ENCODE results near the gene ZFP3.
"Not testable (repeated sequence)": the region's sequence is repeated elsewhere in the genome, so short reads cannot be mapped to it uniquely, and the experiment has no call there.

Gene ZFP3

DNA sequence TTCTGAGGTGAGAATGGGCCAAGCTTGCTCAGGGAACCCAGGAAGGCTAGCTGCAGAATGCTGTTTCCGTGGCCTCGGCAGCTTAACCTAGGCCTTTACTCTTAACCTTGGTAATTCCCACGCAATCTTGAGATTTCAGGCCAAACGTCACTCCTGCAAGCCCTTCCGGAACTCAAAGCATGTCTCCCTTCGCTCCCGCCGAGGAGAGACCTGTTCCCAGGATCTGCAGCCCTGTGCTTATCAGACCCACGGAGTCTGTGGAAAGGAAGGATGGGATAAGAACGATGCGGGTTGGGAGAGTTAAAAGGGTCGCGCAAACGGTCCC, 524 bp upstream of the ZFP3 start:
- no peak for DNase-seq (ENCODE audit: low spot score)

DNA sequence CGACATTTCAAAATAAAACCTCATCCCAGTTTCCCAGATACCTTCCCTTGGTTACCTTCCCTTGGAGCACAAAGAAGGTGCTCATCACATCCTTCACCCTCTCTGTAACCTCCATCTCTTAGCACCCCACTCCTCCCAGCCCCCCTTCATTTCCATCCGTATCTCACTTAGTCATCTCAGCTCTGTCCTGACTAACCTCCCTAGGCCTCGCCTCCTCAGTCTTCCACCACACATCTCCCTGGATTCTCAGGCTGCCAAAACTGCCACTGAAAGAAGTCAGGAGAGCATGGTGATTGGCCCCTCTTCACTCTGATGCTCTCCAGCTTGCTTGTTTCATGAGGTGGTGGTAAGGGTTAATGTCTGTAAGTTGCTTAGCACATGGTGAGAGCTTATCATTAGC, 2.3 kb downstream of the ZFP3 start:
- no peak for DNase-seq (ENCODE audit: low spot score)

DNA sequence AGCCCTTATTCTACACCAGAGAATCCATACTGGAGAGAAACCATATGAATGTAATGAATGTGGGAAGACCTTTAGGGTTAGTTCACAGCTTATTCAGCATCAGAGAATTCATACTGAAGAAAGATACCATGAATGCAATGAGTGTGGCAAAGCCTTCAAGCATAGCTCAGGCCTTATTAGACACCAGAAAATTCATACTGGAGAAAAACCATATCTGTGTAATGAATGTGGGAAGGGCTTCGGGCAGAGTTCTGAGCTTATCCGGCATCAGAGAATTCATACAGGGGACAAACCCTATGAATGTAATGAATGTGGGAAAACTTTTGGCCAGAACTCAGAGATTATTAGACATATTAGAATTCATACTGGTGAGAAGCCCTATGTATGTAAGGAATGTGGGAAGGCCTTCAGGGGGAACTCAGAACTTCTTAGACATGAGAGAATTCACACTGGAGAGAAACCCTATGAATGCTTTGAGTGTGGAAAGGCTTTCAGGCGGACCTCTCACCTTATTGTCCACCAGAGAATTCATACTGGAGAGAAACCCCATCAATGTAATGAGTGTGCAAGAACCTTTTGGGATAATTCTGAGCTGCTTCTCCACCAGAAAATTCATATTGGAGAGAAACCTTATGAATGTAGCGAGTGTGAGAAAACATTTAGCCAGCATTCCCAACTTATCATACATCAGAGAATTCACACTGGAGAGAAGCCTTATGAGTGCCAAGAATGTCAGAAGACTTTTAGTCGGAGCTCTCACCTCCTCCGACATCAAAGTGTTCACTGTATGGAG, 14.1 kb downstream of the ZFP3 start:
- no peak for DNase-seq (ENCODE audit: low spot score)

DNA sequence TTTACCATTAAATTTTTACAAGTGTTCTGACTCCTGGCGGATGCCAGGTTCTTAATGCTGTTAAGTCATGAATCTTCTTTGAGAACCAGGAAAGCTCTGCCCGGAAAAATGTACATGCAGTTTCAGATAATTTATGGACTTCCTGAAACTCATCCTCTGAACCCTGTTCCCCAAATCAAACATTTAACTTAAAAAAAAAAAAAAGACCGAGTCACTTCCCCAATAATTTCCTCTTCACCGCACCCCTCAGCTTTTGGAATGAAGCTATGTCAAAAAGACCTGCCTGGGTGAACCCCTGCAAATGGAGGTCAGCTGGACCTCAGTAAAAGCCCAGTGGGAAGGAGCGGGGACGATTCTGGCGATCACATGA, 18.4 kb downstream of the ZFP3 start:
- no peak for DNase-seq (ENCODE audit: low spot score)

DNA sequence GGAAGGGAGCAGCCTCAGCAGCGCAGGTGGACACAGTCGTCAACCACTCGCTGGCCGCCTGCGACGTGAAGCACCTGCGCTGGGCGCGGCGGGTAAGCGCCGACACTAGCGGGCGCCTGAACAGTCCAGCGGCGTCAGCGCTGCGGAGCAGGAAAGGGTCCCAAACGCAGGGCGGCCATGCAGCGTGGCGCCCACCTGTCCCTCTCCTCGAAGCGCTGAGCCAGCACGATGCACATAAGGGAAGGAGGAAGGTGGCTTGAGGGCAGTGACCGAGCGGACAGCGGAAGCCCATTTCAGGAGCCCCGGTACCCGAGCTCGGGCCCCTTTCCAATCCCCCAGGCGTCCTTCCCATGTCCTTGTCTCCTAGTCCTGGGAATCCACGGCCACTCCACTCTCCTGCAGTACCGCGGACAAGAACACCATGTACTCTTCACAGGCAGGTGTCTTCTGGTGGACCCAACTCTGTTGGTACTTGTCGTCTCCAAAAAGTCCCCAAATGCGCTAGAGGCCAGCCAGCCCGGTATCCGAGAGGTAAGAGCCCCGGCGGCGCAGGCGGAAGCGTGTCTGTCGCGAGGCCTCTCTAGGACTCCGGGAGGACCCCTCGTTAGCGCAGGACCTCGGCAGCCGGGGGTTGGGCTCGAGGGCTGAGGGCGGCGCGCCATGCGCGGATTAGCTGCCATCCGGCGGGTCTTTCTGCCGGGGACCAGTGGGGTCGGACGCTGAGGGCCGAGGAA, 19.0 kb downstream of the ZFP3 start:
- DNase-seq (ENCODE audit: low spot score) = no peak

DNA sequence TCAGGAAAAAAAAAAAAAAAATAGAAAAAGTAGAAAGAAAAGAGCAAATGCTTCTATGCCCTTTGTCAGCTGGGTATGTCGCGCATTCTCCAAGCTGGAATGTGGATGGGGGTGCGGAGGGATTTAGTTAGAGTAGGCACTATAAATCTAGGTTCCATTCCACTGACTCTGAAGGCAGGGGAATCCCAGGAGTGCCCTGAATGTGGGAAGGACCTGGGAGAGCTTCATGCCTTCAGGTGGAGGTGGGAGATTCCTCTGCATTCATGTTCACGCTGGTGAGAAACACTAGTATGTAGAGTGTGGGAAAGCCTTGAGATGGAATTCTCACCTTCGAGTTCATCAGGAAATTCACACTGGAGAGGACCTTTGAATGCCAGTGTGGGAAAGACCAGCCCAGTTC, 21.0 kb downstream of the ZFP3 start:
- DNase-seq (ENCODE audit: low spot score) = peak; percentile 9

DNA sequence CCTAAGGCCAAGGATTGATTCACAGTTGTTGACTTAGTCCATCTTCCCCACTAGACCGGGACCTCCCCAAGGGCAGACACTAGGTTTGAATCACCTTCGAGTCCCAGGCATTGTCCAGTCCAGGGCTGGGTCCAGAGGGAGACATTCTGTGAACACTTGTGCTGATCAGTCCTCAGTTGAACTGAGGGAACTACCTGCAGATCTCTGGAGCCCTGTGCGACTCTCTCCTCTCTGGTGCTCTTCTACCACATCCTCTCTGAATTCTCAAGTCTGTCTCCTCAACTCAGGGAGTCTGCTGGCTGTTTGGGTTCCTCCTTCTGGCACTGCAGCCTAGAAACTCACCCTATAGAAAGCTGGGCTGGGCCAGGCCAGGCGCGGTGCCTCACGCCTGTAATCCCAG, 22.6 kb downstream of the ZFP3 start:
- DNase-seq (ENCODE audit: low spot score) = no peak

DNA sequence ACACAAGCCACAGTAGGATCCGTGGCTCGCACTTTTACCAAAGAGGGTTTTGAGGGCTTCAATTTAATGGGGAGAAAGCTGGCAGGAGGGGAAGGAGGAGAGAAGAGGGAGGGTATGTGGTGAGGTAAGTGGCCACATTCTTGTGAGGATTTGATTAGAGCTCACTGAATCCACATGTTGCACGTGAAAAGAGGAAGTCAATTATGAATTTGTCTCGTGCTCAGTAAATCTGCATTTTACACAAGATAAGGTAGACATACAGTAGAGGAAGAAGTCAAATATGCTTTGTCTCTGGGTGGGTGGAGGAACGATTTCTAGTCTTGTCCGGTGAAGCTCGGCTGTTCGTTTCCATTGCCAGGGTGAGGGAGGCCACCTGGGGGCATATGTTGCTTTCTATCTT, 32.5 kb downstream of the ZFP3 start:
- DNase-seq (ENCODE audit: low spot score) = no peak

DNA sequence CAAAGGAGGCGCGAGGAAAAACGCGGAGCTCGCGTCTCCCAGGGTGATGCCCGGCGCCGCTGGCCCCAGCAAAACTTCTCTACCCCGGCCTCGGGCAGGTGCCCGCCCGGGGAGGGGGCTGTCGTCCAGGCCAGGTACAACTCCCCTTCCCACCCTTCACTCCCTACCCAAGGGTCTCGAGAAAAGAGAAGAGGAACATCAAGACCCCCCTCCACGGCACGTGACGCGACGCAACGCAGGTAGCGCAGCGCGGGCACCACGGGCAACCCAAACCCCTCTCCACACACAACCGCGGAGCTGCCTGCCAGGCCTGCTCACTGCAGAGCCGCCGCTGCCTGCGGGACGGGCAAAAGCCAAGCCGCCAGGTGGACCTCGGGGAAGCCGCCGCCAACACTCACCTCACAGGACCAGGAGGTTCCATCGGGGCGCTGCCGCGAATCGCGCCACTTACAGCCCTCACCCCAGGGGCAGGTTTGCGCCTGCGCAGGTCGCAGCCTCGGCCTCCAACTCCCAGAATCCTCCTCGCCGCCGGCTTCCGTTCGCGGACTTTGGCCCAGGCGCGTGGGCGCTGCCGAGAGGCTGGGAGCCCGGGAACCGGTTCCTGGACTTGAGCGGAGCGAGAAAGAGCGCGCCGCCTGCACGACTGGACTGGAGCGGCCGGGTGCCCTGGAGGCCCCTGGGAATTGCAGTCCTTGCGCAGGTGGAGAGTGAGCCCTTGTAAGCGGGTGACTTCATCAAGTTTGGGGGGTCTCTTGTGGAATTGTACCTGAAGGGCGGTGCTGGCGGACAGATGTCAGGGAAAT, 33.3 kb downstream of the ZFP3 start, which contains the start of gene ZNF232:
Gene ZNF232, minus strand, starts transcription at position 477 of the 803 bp plus-strand sequence. Its CDS starts 56 bp downstream, at position 421.
- peak; percentile 93 for DNase-seq (ENCODE audit: low spot score)

DNA sequence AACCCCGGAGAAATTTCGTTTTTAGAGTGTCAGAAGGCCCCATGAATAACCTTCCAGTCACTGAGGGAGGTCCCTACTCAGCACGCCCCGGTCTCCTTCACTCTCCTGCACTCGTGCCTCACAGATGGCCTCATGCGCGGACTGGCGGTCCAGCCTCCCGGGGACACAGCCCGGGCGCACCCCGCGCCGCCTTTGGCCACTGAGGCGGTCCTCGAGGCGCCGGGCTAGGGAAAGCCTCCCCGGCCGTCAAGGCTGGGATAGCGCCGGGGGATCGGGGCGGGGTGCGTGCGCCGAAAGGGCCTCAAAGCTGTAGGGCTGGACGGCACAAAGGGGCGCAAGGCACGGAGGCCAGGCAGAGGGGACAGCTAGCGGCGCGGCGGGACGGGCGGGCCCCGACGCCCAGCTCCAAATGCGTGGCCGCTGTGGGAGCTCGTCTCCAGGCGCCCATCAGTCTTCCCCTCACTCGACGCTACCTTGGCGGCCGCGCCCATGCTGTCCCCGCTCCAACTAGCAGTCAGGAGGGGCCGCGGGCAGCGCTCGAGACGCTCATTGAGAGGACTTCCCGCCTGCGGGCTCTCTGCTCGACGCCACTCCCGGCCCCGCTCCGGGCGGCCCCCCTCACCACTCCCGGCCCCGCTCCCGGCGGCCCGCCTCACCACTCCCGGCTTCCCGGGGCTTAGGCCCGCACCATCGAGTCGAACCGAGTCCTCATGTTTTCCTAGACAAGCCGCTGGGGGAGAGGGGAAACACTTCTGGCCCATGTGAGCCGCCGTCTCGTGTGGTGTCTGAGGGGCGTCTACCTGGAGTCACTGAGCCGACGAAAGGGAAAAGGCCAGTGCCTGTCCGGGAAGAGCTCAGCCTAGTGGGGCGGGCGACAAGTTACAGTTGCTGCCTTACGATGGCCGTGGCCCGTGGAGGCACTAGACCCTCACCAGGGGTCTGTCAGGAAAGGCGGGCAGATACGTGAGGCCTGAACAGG, 37.7 kb downstream of the ZFP3 start, which contains the start of gene USP6:
Gene USP6, plus strand, starts transcription at position 360 of the 979 bp plus-strand sequence. CDS start 14,336 bp downstream, outside the sequence.
- no peak for DNase-seq (ENCODE audit: low spot score)

DNA sequence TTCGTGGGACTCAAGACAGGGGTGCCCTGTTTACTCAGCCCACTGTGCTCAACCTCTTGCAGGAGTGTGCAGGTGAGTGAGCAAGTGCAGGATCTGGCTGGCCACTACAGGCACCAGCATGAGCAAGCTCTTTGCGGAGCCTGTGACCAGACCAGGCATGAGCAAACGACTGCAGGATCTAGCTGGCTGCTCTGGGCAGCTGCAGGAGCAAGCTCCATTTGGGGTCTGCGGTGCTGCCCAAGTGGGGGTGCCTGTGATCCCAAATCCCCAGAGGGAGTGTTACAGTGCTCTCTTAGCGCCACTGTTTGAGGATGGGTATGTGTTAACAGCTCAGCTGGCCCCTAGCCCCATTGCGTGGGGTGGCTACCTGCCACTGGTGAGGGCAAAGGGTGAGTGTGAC, 40.0 kb downstream of the ZFP3 start:
- no peak for DNase-seq (ENCODE audit: low spot score)

DNA sequence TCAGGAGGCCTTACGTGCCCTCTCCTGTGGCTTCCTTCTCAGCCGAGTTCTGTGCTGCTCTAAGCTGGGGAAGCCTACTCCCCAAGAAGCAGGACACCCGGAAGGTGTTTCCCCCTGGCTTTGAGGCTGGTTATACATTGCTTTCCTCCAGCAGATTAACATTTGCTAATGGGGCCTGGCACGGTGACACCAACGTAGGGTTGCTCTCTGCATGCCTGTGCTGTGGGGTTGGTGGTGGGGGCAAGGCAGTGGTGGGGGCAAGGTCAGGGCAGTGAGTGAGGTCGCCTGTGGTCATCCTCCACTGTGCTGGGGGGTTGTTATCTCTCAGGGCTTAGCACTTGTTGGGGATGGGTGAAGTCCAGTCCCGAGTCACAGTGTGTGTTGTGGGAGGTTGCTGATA, 41.8 kb downstream of the ZFP3 start:
- DNase-seq (ENCODE audit: low spot score) = no peak

DNA sequence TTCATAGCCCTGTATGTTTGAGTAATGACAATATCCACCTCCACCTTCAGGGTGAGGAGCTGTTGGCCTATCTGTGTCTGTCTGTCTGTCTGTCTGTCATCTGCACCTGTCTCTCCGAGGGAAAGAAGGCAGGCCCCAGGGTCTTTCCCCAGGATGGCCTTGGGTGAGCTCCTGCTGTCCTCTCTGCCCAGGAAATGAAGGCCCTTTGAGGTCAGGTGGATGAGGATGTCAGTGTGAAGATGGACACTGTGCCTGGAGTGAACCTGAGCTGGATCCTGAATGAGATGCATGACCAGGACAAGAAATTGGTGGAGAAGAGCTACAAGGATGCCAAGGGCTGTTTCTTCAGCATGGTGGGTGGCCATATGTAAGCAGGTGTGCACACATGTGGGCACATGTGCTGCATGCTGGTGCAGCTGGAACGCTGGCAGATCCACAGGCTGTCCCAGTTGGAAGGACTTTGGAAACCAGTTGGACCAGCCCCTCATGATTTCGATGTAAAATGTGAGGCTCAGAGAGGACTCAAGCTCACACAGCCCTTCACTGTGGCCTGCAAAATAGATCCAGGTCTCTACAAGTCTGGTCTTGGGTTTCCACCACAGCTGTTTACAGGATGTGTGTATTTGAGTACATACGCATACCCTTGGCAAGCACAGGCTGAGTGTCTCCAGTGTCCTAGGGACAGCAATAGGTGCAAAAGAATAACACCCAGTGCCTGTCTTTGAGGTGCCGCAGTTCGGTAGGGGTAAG, 42.3 kb downstream of the ZFP3 start:
- DNase-seq (ENCODE audit: low spot score) = not testable (repeated sequence)

DNA sequence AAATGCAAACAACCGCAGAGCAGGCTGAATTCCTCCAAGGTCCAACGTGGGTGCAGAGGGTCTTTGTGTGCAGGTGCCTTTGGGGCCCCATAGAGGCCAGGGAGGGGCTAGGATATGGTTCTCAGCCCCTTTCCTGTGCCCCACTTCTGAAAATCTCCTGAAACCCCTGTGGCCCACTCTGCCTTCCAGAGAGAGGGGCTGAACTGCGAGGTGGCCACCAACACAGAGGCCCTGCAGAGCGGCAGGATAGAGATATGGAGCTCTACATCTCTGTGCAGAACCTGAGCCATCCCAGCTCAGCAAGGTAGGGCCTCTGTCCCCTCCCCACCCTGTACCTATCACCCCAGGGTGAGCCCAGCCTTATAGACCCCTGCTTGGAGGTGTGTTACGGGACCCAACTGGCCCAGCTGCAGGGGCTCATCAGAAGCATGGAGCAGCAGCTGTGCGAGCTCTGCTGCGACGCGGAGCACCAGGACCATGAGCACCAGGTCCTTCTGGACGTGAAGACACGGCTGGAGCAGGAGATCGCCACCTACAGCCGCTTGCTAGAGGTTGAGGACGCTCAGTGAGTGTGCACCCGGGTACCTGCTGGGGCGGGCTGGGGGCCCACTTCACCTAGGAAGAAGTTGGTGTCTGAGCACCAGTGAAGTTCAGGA, 43.0 kb downstream of the ZFP3 start:
- no peak for DNase-seq (ENCODE audit: low spot score)

DNA sequence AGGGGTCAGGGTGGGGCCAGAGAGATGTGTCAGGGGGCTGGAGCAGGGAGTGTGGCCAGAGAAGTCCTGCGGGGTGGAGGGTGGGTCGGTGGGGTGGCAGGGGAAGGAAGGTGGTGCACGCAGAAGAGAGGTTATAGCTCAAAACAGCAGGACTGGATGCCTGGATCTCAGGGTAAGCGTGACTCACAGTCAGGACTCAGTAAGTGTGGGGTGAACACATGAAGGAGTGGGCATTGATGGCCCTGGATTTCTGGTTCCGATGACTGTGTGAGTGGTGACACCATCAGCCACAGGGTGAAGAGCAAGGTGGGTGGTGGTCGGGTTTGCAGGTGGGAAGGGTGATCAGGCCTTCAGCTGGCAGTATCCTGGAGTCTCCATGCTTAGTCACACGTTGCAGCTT, 43.8 kb downstream of the ZFP3 start:
- DNase-seq (ENCODE audit: low spot score) = not testable (repeated sequence)

DNA sequence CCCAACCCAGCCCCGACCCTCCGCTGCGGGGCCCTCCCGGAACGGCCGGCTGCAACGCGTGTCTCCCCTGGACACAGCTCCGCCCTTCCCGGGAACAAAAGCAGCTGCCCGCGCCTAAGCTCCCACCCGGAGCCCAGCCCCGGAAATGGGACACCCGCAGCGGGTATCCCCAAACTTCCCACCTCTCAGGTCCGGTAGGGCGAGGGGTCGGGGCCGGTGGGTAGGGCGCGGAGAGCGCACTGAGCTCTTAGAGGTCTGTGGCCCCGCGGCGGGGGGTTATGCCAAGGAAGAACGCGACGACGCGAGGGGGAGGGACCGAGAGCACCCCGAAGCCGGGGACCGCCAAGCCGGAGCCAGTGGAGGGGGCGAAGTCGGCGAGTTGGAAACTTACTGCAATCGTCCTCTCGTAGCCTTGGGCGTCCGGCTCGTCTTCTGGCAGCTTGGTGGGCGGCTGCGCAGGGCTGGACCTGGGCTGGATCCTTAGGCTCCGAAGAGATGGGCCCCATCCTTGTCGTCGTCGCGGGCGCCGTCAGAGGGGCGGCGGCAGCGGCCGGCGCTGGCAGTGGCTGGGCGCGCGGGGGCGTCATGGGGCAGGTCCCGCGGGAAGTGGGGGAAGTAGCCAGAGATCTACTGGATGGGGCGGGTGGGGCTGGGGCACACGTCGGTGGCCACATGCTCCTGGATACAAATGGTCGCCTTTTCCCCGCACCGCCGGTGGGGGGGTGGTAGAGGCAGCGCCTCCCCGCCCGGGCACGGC, 44.5 kb downstream of the ZFP3 start:
- no peak for DNase-seq (ENCODE audit: low spot score)

DNA sequence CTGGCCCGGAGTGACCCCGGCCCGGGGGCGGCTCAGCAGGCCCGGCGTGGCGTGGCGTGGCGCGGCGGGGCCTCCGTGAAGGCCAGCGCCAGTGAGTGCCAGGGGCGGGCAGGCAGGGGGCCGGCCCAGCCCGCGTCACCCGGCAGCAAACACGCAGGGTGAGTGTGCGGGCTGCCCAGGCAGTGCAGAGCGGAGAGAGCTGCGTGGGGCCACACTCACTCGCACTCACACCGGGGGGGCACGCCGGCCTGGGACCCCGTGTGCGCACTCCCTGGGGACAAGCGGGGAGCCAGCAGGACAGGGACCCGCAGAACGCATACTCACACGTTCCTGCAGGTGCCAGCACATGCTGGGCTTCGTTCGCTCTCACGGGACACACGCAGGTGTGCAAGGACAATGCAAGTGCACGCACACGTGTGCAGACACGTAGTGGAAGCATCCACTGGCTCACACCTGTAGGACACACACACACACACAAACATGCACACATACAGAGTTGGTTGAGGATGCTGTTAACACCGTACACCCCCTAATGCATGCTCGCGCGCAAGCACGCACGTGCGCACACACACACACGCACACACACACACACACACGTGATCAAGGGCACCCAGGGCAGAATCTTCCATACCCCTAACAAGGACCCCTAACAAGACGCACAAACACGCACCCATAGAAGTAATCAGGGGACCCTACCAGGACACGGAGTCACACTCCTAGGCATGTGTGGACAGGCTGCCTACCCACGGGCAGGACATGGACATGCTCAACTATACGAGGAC, 45.3 kb downstream of the ZFP3 start:
- no peak for DNase-seq (ENCODE audit: low spot score)

DNA sequence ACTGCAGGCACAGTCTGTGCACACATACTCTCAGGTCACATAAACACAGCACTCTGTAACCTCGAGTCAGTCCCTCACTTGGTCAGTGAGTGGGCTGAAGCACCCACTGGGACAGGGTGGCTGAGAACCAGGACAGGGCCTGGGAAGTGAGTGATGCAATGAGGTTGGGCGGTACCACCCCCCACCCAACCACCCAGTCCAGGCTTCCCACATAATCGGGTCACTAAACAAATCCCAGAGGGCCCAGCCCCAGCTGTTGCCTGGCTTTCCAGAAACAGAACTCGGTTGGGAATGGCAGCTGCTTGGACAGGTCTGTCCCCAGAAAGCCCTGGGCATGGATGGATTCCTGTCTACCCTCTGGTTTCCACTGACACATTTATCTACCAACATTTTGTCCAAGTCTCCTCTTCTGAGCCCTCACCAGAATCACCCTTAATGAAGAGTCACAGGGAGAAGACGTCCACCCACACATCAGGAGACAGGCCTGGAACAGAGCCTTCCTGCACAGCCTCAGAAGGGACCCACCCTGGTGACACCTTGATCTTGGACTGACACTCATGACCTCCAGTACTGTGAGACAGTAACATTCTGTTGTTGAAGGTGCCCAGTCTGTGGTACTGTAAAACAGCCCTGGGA, 46.0 kb downstream of the ZFP3 start:
- not testable (repeated sequence) for DNase-seq (ENCODE audit: low spot score)
